ENCODE results near the gene DKKL1.
A peak's percentile ranks its signal among the peaks of the same experiment; 100 is the strongest.
"Not testable (repeated sequence)": the region's sequence is repeated elsewhere in the genome, so short reads cannot be mapped to it uniquely, and the experiment has no call there.

The DKKL1 gene

DNA sequence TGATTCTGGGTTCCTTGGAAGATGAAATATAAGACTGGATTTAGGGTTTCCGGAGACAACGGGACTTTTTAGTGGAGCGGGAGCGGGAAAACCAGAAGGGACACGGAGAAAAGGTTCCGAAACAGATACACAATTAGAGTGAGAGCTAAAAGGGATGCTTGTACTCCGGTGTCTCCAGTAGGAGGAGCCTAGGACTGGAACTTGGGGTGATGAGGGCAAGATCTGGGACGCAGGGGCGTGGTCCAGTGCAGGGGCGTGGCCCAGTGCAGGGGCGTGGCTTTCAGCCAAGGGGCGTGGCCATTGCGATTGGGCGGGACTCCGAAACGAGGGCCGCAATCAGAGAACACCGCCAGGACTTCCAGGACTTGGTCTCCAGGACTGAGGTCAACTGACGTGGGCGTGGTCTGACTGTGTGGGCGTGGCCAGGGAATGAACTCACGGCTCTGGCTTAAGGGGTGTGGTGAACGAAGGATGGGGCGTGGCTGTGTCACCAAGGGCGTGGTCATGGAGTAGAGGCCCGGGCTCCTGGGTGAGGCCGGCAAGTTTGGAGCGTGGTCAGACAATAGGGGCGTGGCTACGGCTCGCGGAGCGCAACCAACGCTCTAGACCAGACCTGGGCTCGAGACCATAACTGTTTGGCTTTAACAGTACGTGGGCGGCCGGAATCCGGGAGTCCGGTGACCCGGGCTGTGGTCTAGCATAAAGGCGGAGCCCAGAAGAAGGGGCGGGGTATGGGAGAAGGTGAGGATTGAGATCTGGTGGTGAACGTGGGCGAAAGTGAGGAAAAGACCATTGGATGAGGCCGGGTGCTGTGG lies at the start of gene DKKL1:
DKKL1 (plus strand) TSS at position 610 of the 815 bp plus-strand sequence; CDS start at position 732, 122 bp downstream.
- peak; percentile 94 for DNase-seq

DNA sequence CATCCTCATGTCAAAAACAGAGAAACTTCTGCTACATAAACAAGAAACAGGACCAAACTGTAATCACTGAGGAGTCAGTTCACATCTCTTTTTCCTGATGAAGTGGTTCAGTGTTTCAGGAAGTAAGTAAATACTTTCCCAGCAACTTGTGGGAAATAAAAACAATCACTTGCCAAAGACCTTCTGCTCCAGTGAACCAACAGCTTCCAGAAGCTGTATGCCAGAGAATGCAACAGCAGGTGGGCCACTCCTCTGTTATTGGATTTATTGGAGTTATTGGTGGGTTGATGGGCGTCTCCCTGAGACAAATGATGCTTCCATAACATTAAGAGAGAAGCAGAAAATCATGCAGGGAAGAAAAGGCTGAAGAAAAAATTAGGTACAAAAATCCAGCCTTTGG lies 48.6 kb upstream of the DKKL1 start:
- no peak for DNase-seq

DNA sequence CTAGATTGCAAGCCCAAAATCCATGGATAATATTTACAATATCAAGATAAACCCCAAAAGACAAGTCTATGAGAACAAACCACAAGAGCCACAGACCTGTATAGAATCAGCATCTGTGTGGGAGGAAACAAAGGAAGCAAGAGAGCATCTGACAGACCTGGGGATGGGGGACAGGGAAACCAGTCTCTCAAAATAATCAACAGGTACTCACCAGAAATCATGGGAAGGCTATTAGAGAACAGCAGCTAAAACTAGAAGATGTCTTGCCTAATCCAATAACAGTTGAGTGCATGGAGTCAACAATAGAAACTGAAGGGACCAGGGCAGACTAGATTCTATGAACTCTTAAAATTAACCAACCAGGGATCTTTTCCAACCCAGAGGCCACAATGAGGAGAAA lies 47.4 kb upstream of the DKKL1 start:
- DNase-seq: no peak

DNA sequence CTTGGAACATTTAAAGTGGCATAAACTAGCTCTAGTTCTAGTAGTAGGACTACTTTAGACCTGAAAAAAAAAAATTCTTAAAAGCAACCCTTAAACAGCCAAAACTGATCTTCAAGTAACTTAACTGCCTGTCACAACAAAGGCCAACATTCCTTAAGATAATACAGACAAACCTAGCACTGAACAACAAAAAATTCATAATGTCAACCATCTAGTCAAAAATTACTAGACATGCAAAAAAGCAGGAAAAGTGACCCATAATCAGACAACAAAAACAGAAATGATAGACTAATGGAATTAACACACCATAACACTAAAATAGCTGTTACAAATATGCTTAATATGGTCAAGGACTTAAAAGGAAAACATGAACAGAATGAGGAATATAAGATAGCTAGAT lies 45.4 kb upstream of the DKKL1 start:
- no peak for DNase-seq

DNA sequence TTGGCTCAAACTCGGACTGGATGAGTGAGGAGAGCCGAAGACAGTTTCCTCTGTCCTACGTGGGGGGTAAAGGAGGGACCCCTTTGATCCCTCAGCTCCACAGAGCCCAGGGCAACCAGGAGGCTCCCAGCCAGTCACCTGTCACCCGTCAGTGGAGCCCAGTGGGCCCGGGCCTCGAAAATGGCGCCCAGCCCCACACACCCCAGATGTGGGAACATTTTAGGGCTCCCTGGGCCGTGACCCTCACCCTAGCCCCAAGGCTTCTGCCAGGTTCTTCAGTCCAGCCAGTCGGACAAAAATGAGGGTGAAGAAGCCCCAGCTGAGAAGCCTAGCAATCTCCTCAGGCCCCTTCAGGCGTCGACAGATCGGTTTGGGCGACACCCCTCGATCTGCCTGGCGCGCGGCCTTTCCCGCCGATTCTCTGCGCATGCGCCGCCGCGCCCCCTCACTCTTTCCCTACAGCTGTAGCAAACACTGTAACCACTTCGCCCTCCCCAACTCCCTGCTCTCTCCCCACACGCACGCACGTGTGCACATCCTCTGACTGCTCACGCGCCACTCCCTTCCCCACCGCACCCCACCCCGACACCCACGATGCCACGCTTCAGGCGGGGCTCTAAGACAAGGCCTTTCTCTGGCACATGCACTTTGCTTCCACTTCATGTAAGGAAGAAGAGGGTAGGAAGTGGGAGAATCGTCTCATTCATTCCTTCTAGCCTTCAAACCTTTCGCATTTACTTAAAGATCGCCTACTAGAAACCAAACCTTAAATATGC lies 38.7 kb upstream of the DKKL1 start, which contains the start of gene SLC6A16:
SLC6A16 (minus strand) TSS at position 391 of the 776 bp plus-strand sequence. CDS start 13,844 bp downstream, outside the sequence.
- DNase-seq: no peak

DNA sequence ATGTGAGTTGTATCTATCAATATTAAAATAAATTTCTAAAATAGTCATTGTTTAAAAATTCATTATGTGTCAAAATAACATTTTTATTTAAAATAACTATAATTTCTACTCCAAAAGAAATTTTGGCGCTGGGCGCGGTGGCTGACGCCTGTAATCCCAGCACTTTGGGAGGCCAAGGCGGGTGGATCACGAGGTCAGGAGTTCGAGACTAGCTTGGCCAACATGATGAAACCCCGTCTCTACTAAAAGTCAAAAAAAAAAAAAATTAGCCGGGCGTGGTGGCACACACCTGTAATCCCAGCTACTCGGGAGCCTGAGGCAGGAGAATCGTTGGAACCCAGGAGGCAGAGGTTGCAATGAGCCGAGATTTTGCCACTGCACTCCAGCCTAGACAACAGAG lies 37.9 kb upstream of the DKKL1 start:
- not testable (repeated sequence) for DNase-seq

DNA sequence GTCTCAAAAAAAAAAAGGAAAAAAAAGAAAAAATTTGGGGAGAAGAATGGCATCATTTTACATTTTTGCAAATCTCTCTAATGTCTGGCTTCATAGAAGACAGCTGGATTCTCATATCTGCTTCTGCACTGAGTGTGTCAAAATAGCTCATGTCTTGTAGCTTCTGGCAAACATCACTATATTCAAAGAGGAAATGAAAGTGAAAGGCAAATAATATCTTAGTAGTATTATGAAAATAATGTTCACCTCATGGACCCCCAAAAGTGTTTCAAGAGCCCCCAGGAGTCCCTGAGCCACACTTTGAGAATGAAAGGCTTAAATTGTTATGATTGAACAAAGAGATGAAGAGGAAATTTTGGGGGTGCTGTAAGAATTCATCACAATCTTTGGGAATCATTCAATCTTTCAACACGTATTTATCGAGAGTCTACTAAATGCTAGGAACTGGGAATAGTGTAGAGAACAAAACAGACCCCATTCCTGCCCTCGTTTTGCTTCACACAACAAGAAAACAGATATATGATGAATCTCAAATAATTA lies 37.4 kb upstream of the DKKL1 start:
- no peak for DNase-seq

DNA sequence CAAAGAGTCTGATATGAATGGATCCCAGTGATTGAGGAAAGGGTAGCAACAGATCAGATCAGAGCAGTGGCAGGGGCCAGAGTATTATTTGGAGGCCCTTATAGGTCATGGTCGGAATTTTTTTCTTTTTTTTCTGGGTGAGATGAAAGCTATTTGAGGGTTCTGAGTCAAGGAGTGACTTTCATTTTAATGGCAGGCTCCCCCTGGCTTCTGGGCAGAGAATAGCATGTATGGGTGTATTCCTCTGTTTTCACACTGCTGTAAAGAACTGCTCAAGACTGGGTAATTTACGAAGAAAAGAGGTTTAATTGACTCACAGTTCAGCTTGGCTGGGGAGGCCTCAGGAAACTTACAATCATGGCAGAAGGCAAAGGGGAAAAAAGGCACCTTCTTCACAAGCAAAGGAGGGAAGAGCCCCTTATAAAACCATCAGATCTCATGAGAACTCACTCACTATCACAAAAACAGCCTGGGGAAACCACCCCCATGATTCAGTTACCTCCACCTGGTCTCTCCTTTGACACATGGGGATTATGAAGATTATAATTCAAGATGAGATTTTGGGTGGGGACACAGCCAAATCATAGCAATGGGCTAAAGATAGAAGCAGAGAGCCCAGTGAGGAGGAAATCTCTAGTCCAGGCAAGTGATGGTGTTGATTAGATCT lies 35.7 kb upstream of the DKKL1 start:
- DNase-seq: no peak

DNA sequence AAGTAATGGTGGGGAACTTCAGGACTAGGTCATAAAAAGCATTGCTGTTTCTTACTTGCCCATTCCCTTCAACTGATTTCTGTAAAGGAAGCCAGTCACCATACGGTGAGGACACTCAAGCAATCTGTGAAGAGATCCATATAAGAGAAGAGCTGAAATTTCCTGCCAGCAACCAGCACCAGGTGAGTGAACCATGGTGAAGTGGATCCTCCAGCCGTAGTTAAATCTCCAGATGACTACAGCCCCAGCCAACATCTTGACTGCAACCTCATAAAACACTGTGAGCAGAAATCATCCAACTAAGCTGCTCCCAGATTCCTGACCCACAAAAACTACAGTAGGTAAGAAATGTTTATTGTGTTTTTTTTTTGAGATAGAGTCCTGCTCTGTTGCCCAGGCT lies 34.9 kb upstream of the DKKL1 start:
- no peak for DNase-seq

DNA sequence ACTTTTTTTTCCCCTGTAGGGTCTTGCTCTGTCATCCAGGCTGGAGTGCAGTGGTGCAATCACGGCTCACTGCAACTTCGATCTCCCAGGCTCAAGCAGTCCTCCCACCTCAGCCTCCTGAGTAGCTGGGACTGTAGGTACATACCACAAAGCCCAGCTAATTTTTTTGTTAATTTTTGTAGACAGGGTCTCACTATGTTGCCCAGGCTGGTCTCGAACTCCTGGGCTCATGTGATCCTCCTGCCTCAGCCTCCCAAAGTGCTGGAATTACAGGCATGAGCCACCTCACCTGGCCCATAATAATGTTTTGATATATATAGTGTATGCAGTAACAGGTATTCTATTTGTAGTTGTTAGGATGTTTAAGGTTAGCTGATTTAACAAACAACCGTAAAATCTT lies 32.5 kb upstream of the DKKL1 start:
- not testable (repeated sequence) for DNase-seq

DNA sequence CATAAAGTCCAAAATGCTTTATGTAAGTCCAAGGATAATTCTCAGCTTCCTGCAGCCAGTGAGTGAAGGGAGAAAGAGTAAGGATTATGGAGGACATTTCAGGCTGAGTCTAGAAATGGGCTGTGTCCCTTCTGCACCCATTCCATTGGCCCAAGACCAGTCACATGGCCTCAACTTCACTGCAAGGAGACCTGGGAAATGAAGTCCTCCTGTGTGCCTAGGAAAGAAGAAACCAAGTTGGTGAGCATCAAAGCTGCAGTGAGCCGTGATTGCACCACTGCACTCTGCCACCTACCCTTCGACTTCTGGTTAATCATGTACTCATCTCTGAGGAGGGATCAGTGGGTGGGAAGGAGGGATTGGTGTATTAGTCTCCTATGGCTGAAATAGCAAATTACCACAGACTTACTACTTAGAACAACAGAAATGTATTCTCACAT lies 32.0 kb upstream of the DKKL1 start:
- peak; percentile 15 for DNase-seq

DNA sequence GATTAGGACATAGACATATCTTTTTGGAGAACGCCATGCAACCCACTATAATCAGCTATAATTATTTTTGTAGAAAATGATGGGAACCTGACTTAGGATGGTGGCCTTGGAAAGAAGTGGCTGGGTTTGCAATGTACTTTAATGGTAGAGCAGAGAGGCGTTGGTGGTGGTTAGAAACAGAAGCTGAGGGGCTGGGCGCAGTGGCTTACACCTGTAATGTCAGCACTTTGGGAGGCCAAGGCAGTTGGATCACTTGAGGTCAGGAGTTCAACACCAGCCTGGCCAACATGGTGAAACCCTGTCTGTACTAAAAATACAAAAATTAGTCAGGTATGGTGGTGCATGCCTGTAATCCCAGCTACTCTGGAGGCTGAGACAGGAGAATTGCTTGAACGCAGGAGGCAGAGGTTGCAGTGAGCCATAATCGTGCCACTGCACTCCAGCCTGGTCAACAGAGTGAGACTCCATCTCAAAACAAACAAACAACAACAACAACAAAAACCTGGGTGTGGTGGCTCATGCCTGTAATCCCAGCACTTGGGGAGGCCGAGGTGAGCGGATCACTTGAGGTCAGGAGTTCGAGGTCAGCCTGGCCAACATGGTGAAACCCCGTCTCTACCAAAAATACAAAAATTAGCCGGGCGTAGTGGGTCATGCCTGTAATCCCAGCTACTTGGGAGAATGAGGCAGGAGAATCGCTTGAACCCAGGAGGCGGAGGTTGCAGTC lies 30.8 kb upstream of the DKKL1 start:
- DNase-seq: not testable (repeated sequence)

DNA sequence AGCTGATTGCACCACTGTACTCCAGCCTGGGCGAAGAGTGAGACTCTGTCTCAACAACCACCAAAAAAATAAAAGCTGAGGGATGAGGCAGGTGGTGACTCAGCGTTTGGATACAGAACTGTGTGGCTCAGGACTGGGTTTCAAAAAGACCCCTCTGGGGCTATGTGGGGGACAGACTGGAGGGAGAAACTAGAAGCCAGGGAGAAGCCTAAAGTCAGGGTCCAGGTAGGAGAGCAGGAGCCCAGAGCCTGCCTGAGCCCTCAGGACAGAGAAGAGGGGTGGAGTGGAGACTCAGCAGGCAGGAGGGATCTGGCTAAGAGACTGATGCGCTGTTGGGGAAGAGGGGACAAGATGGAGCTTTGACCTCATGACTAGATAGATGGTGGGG lies 30.3 kb upstream of the DKKL1 start:
- DNase-seq: no peak

DNA sequence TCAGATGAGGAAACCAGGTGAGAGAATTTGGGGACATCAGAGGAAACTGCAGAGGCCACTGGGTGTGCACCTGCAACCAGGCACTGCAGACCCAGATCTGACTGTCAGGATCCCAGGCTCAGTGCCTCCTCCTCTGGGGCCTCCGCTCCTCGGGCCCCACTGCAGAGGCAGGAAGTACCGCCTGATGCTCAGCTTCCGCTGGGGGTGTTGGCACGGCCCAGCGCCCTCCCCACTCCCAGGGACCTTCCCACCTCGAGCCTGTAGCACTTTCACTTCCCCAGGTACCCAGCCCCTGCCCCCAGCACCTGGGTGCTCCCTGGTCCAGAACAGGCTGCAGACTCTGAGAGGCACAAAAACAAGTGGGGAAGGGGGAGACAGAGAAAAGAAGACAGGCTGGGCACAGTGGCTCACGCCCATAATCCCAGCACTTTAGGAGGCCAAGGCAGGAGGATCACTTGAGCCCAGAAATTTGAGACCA lies 29.8 kb upstream of the DKKL1 start:
- DNase-seq: no peak

DNA sequence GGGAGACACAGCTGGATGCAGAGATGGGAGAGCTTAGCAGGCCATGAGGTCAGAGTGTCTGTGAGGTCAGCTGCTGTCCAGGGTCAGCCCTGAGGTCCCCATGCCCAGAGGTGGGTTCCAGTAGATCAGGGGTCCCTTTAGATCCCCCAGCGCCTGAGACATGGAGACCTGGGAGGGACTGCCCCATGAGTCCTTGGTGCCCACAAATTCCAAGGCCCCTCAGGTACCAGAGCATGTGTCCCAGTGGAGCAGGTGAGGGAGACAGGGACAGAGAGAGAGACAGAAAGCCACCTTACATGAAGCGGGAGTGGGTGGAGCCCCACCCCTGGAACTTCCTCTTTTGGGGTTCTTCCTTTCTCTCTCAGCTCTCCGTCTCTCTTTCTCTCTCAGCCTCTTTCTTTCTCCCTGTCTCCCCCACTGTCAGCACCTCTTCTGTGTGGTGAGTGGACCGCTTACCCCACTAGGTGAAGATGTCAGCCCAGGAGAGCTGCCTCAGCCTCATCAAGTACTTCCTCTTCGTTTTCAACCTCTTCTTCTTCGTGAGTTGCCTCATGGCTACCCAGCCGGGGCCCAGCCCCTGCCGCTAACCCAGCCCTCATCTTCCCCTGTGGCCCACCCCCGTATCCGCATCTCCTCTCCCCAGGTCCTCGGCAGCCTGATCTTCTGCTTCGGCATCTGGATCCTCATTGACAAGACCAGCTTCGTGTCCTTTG lies 28.4 kb upstream of the DKKL1 start, which contains the start of gene CD37:
CD37 (plus strand) TSS at position 336 of the 713 bp plus-strand sequence; CDS start at position 471, 135 bp downstream.
- no peak for DNase-seq

DNA sequence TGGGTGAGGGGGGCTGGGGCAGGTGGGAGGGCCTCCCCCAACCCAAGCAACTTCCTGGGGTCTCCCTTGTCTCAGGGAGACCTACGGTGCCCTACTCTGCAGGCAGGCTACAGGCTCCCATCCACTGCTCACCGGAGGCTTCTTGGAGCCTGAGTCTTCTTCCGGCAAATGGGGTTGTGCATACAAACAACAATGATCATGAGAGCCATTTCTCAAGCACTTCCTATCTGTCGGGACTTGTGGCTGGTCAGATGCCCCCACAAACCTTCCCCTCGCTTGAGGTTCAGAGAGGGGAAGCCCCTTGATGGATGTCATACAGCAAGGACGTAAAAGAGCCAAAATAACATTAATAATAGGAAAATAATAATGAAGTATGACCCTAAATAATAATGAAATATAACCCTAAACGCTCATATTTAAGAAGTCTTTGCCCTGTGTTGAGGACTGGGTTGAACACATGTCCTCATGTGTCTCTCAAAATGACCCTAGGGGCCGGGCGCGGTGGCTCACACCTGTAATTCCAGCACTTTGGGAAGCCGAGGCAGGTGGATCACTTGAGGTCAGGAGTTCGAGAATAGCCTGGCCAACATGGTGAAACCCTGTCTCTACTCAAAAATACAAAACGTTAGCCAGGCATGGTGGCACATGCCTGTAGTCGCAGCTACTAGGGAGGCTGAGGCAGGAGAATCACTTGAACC lies 27.7 kb upstream of the DKKL1 start:
- DNase-seq: no peak

DNA sequence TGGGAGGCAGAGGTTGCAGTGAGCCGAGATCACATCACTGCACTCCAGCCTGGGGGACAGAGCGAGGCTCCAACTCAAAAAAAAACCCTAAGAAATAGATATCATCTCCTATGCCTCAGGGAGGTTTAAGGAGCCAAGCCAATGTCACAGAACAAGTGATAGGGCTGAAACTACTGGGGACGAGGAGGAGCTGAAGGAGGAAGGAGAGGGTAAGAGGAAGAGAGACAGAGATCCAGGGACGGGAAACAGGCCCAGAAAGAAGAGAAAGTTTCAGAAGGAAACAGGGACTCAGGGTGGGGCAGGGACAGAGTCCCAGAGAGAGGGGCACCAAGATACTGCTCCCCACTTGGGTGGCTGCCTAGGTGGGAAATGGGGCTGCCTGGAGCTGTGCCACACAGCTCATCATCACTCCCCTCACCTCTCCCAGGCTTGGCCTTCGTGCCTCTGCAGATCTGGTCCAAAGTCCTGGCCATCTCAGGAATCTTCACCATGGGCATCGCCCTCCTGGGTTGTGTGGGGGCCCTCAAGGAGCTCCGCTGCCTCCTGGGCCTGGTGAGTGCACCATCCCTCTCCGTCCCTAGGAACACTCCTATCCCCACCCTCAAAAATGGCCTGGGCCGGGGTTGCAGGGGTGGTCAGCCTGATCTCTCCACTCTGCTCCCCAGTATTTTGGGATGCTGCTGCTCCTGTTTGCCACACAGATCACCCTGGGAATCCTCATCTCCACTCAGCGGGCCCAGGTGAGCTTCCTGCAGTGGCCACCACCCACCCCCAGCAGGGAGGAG lies 27.0 kb upstream of the DKKL1 start:
- no peak for DNase-seq

DNA sequence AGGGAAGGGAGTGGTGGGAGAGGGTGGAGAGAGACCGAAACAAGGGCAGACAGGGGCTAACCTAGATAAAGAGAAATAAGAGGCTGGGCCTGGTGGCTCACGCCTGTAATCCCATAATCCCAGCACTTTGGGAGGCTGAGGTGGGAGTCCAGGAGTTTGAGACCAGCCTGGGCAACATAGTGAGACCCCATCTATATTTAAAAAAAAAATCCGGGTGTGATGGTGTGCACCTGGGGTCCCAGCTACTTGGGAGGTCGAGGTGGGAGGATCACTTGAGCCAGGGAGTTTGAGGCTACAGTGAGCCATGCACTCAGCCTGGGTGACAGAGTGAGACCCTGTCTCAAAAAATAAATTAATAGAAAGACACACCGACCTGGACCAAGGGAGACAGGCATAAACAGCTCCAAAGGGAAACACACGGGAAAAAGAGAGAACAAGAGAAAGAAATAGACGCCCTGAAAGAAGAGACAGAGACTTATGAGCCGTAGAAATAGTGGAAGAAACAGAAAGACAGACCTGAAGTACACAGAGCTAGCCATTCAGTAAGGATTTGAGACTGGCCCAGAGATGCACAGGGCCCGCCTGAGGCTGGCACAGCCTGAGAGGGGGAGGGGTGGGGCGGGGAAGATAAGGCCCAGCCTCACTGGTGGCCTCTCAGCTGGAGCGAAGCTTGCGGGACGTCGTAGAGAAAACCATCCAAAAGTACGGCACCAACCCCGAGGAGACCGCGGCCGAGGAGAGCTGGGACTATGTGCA lies 26.2 kb upstream of the DKKL1 start:
- DNase-seq: no peak

DNA sequence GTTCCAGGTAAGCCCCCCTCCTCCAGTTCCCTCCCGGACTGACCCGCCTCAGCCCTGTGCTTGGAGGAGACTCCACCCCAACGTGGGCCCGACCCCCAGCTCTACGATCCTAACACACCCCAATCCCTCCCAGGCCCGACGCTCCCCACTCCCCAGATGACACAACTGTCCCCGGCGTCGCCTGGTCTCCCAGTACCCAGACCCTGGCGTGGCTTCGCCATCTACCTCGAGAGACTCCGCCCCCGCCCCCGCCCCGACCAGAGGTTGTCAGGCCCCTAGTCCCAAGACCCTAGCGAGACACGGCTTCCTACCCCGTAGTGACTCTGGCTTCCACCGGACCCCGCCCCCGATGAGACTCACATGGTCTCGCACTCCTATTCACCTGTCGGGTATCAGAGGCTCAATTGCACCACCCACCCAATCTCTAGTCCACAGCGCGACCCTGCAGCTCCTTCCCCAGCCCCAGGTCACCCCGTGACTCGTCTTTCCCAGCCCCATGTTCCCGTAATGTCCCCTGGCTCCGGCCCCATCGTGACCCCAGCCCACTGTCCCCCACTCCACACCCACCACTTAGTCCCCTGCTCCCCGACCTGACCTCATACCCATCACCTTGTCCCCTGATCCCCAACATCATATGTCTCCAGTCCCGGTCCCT lies 25.5 kb upstream of the DKKL1 start:
- no peak for DNase-seq
